C4-2B (cell line): Measurements from ENCODE around the gene NOTUM.

Experiments used
- CTCF ChIP-seq: fragments of 450-650 bp; conservative IDR thresholded peaks from 2 replicates; pipeline ENCODE4 v1.5.1; 2017; ENCODE audit warnings: mild to moderate bottlenecking
- ZFX ChIP-seq: fragments of 450-650 bp; IDR thresholded peaks from 2 replicates; pipeline ENCODE4 v1.6.1; 2017

DNA sequence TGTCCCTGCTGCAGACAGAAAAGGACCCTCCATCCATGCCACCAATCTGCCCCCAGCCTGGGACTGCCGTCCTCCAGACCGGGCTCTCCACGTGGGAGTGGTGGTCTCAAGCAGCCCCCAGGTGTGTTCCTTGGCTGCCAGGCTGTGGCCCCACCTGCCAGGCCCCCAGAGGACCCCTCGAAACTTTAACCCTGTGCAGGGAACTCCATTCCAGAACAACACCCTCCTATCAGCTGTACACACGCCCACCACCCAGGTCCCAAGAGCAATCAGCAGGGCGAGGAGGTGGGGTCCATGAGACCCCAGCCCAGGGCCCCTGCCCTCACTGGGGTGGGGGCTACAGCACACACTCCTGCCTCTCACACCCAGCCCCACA lies 25.3 kb downstream of the NOTUM start:
- TF ChIP-seq CTCF = no peak
- no peak for TF ChIP-seq ZFX
